ENCODE results near the gene HBEGF.

DNA sequence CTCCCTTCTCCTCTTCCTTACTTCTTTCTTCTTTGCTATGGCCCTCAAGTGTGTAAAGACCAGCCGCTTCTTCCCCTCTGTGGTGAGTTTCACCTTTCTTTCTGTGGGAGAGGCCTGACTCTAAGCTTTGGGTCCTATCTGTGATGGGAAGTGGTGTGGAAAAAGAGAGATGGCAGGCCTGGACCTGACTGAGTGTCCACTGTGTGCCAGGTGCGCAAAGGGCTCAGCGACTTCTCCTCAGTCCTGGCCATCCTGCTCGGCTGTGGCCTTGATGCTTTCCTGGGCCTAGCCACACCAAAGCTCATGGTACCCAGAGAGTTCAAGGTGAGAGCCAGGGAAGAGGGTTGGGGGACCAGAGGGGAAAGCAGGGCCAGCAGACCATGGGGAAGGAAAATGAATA is 19.5 kb upstream of the HBEGF start:
- TF ChIP-seq CTCF (IDR thresholded peaks at IDR 0.05) = no peak
- no peak for TF ChIP-seq POLR2AphosphoS5 (IDR thresholded peaks at IDR 0.05)
- no peak for TF ChIP-seq POLR2A (IDR thresholded peaks at IDR 0.05)
